Endothelial cell of umbilical vein (primary cell): Measurements from ENCODE around the gene SSTR5.

Source experiments
- CTCF ChIP-seq, 2 donors: IDR thresholded peaks; 1 replicate in 1 of 2; 2 replicates in 1 of 2; pipeline ENCODE4 v1.5.1; 2011; ENCODE audit warnings: low read length in 2 of 2, mild to moderate bottlenecking in 2 of 2, moderate library complexity in 2 of 2, control low read depth in 1 of 2, inconsistent platforms in 1 of 2, low read depth in 1 of 2; ENCODE audit not compliant: insufficient read depth in 1 of 2; ENCODE audit errors: extremely low read depth in 1 of 2
- POLR2AphosphoS5 ChIP-seq: IDR thresholded peaks from 2 replicates; pipeline ENCODE4 v1.6.1; 2012; ENCODE audit warnings: low read depth, mild to moderate bottlenecking, control low read depth, low read length, moderate library complexity; ENCODE audit not compliant: insufficient read depth

- TF ChIP-seq CTCF (IDR thresholded peaks at IDR 0.05; ENCODE audit: extremely low read depth in 1 of 2, insufficient read depth in 1 of 2, low read depth in 1 of 2, low read length in 2 of 2) (no peak), POLR2AphosphoS5 (no peak)
Measured at GRCh38 chr16:1098266-1098991, 25.9 kb downstream of the SSTR5 start.
